T-helper 2 cell treated with Interferon-gamma antibody and Interleukin-4, amounts not matched to agents 100 ng/mL and 5 ng/mL, for 36 hours (primary cell): ENCODE results near the gene DGKZ. TPM values are rescaled to one million over a fixed set of nuclear protein-coding genes. Genes with fewer than 3 reads are reported as not detected.

Experiments
- intact Hi-C: fragments of 100-400 bp; cut with micrococcal nuclease; formaldehyde crosslinking; loops from one replicate; pipeline ENCODE4 v1.15.1; 2023
- total RNA-seq: library from RNA; stranded (reverse); gene quantifications from 2 replicates; pipeline ENCODE4 v1.2.3, GENCODE V29; 2022

Gene DGKZ, protein sequence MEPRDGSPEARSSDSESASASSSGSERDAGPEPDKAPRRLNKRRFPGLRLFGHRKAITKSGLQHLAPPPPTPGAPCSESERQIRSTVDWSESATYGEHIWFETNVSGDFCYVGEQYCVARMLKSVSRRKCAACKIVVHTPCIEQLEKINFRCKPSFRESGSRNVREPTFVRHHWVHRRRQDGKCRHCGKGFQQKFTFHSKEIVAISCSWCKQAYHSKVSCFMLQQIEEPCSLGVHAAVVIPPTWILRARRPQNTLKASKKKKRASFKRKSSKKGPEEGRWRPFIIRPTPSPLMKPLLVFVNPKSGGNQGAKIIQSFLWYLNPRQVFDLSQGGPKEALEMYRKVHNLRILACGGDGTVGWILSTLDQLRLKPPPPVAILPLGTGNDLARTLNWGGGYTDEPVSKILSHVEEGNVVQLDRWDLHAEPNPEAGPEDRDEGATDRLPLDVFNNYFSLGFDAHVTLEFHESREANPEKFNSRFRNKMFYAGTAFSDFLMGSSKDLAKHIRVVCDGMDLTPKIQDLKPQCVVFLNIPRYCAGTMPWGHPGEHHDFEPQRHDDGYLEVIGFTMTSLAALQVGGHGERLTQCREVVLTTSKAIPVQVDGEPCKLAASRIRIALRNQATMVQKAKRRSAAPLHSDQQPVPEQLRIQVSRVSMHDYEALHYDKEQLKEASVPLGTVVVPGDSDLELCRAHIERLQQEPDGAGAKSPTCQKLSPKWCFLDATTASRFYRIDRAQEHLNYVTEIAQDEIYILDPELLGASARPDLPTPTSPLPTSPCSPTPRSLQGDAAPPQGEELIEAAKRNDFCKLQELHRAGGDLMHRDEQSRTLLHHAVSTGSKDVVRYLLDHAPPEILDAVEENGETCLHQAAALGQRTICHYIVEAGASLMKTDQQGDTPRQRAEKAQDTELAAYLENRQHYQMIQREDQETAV
- 149 and 152 TPM in 2 replicates for total RNA-seq

DNA sequence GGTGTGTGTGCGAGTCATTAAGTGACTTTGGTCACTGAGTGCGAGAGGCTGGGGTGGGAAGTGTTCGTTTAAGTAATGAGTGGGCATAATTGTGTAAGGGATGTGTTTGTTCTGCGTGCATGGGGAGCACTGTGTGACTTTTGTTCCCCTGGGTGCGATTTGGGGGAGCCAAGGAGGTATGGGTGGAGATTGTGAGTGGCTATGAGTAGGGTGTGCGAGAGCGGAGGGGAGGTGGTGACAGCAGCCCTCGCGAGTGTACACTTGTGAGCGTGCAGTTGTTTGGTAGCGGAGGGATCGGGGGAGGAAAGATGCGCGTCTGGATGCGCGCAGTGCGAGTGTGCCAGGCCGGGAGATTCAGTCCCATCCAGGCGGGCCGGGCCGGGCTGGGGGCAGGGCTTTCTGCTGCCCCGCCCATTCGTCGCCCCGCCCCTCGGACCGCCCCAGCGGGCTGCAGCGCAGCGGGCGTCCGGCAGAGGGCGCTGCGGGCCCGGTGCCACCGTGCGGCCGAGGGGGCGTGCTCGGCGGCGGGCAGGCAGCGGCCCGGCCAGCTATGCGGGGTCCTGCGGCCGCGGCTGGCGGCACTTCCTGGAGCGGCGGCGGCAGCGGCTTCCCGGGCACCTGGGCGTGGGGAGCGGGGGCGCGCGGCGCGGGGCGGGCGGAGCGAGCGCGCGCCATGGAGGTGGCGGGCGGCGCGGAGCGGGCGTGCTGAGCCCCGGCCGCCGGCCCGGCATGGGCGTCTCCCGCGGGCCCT, at the start of gene DGKZ:
TSS of gene DGKZ (plus strand) at position 578 of the 751 bp plus-strand sequence. CDS start 197 bp downstream, outside the sequence.
- intact Hi-C loops: loop anchor here (1.0 to 5.0 kb wide), 6 partner anchors 14 to 428 kb away; partner anchors contain the start of genes ARHGAP1 and ZNF408

DNA sequence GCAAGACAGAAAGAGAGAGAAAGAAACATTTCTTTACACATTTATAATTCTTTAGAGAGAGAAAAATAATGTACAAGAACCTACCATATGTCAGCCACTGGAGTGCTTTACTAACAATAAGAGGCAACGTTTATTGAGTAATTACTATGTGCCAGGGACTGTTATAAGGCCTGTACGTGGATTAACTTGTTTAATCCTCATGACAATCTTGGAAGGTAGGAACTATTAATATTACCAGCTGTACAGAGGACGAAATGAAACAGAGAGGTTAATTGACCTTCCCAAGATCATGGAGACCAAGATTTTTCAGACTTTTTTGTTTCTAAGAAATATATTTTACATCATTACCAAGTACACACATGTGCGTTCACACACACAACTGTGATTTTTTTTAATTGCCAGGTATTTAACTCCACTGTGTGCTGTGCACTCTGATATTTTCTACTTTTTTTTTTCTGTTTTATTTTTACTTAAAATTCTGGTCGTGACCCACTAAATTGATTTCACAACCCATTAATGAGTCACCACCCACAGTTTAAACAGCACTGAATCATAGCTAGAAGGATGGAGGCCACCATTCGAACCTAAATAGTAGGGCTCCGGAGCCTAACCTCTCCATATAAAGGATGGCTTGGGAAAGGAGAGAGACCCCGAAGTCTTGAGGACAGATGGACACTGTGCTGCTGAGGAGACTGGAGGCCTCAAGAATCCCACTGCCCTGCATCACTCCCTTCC, 48.4 kb upstream of the DGKZ start:
- intact Hi-C loops: no loop called here

DNA sequence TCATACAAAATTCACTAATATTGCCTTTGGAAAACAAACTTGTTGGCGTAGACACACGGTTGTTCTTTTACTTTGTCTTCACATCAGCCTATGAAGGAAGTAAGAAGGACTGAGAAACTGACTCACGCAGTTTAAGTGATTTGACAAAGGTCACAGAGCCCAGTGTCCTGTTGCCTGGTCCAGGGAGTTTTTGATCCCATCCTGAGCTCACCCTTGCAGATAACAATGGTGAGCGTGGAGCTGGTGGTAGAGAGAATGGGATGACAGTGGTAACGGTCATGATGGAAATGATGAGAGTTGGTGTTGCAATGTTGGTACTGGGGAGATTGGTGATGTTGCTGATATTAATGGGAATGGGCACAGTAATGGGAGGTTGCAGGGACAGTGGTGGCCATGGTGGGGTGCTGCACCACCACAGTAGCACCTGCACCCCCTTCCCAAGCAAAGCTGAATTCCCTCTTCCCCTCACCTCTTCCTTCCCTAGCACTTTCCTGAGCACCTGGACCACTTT, 47.8 kb upstream of the DGKZ start:
- intact Hi-C loops: no loop called here

DNA sequence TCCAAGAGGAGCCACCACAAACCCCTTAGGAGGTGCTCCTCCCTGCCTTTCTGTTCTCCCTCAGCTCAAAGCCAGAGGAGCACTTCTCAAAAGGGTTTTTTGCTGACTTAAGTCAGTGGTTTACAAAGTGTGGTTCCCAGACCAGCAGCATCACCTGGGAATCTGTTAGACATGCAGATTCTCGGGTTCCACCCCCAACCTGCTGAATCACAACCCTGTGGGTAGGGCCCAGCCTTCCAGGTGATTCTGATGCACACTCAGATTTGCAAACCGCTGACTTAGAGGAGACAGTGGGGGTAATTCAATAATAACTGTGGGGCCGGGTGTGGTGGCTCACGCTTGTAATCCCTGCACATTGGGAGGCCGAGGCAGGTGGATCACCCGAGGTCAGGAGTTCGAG, 47.0 kb upstream of the DGKZ start:
- intact Hi-C loops: loop anchor here (10.0 kb wide), 1 partner anchor 335 kb away; no protein-coding TSS in a partner anchor

DNA sequence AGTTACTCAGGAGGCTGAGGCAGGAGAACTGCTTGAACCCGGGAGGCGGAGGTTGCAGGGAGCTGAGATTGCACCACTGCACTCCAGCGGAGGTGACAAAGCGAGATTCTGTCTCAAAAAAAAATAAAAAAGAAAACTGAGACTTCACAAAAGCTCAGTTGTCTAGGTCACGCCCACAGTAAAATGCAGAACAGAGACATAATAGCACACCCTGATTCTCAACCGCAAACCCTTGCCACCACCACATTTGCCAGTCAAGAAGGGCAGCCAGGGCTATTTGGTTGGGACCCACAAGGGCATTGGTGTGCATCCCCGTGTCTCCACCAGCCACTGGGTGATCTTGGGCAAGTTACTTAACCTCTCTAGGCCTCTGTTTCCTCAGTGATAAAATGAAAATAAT, 44.4 kb upstream of the DGKZ start:
- intact Hi-C loops: loop anchor here (10.0 kb wide), 1 partner anchor 338 kb away; no protein-coding TSS in a partner anchor

DNA sequence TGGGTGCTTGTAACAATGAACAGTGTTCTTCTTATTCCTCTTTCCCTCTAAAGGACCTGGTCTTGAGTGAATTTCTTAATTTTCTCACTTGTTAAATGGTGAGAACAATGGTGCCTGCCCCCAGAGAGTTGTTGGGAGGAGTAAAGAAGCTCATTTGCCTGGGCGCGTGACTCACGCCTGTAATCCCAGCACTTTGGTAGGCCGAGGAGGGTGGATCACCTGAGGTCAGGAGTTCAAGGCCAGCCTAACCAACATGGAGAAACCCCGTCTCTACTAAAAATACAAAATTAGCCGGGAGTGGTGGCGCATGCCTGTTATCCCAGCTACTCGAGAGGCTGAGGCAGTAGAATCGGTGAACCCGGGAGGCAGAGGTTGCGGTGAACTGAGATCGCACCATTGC, 43.2 kb upstream of the DGKZ start:
- intact Hi-C loops: loop anchor here (10.0 kb wide), 1 partner anchor 339 kb away; no protein-coding TSS in a partner anchor

DNA sequence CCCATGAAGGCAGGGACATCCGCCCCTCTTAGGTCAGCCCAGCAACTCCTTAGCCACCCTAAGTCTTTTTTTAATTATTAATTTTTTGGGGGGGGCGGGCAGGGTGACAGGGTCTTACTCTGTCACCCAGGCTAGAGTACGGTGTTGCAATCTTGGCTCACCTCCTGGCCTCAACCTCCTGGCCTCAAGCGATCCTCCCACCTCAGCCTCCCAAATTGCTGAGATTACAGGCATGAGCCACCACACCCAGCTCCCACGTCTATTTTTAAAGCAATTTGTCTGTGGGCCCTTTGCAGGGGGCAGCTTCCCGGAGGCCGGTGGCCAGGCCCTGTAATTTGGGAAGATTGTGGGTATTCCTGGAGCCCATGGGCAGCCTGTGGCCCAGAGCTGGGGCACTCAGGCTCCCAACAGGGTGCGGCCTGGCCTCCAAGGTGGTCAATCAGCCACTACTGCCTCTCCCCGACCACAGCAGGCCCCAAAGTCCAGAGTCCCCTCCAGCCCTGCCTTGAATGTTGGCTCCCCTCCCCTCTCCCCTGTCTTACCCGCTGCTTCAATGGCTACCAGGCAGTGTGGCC, 42.6 kb upstream of the DGKZ start:
- intact Hi-C loops: loop anchor here (10.0 kb wide), 1 partner anchor 340 kb away; no protein-coding TSS in a partner anchor

DNA sequence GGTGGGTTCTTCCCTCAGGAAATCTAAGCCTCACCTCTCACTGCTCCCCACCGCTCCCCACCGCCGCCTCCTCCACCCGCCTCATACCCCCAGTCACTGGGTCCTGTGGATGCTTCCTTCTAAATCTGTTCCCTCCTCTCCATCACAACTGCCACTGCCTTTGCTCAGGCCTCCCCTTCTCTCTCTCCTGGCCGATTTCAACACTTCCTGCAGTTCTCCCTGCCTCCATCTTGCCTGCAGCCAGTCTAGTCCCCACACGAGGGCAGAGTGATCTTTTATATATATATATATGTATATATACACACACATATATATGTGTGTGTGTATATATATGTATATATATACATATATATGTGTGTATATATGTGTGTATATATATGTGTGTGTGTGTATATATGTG, 42.0 kb upstream of the DGKZ start:
- intact Hi-C loops: loop anchor here (10.0 kb wide), 1 partner anchor 340 kb away; no protein-coding TSS in a partner anchor

DNA sequence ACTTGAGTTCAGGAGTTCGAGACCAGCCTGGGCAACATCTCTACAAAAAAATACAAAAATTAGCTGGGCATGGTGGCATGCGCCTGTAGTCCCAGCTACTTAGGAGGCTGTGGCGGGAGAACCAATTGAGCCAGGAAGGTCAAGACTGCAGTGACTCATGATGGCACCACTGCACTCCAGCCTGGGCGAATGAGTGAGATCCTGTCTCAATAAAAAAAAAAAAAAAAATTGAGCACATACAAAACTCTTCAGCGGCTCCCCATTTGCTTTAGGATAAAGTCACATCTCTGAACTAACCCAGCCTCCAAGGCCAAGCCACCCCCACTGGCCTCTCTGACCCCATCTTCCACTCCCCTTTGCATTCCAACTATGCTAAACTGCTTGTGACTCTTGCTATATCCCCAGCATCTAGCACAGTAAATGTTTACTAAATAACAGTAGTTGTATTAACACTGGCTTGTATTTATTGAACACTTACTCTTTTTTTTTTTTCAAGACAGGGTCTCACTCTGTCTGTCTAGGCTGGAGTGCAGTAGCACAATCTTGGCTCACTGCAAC, 40.9 kb upstream of the DGKZ start:
- intact Hi-C loops: loop anchor here (10.0 kb wide), 1 partner anchor 342 kb away; no protein-coding TSS in a partner anchor

DNA sequence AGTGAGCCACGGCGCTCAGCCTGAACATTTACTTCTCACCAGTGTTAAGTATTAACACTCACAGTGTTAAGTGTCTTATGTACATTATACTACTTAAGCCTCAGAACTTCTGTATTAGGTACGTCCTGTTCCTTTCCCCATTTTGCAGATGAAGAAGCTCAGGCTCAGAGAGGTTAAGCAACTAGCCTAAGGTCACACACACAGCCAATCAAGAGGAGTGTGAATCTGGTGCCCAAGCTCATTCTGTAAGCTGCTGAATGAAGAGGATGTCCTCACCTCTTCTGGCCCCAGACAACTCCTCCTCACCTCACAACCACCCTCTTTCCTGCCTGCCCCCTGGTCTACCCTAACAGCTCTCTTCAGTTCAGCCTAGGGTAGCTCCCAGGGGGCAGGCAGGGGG, 39.9 kb upstream of the DGKZ start:
- intact Hi-C loops: loop anchor here (10.0 kb wide), 1 partner anchor 343 kb away; no protein-coding TSS in a partner anchor

DNA sequence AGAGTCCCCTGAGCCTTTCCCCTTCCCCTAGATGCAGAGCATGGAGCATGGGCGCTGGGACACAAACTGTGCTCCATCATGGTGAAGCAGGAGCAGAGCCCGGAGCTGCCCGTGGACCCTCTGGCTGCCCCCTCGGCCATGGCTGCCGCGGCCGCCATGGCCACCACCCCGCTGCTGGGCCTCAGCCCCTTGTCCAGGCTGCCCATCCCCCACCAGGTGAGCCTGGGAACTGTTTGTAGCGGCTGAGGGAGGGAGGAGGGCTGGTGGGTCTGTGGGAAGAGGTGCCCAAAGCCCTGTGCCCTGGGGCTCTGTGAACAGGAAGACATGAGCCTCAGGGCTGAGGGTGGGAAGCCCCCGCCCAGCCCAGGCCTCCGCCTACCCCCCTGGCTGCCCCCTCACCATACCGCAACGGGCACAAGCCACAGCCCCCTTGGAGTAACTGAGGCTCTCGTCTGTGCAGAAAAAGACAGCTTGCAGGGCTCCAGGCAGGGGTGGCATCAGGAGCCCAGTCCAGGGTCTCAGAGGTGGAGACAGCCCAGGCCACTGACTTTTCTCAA, 39.4 kb upstream of the DGKZ start:
- intact Hi-C loops: loop anchor here (1.0 to 10.0 kb wide), 2 partner anchors 69 to 343 kb away; no protein-coding TSS in a partner anchor

DNA sequence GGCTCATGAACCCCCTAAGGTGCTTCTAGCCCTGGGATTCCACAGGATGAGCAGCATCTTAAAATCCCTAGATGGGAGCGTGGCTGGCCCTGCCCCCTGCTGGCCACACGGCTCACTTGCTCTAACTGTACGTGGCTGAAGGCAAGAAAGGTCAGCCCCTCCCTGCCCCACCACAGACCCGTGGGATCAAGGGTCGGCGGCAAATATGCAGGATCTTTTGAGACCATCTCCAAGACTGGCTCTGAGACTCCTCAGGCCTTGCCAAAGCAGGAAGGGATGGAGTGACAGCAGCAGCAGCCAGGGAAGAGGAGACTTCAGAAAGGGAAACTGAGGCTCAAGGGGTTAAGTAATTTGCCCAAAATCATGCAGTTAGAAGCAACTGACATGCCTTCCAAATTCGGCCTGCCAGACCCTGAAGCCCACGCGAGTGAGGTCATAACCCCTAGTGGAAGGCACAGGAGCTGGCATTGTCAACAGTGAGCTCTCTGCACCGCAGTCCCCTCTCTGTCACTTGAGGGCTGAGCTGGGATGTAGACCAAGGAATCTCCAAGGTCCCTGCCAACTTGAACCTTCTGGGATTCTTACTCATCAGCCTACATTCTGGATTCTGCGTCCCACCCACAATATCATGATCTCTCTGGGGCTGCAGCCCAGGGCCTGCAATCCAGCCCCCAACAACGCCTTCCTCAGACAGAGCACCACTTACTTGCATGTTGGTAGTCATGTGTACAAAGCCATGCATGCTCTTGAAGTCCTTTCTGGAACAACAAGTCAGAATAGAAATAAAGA, 38.4 kb upstream of the DGKZ start:
- intact Hi-C loops: loop anchor here (1.0 to 10.0 kb wide), 2 partner anchors 70 to 344 kb away; no protein-coding TSS in a partner anchor

DNA sequence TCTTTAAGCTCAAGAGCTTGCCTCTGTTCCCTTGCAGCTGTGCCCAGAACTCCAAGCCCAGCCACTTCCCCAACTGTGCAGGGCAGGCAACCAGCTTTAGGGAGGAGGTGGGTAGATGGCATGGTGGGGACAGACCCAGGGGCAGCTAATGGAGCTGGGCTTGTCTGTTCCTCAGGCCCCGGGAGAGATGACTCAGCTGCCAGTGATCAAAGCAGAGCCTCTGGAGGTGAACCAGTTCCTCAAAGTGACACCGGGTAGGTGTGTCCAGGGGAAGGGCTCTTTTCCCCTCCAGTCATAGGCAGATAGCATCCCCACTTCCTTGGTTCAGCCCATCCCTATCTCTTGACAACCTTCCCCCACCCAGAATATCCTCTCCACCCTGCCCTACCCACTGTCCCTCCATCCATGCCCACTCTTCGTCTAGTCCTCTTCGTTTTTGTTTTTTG, 37.4 kb upstream of the DGKZ start:
- intact Hi-C loops: loop anchor here (10.0 kb wide), 1 partner anchor 345 kb away; no protein-coding TSS in a partner anchor

DNA sequence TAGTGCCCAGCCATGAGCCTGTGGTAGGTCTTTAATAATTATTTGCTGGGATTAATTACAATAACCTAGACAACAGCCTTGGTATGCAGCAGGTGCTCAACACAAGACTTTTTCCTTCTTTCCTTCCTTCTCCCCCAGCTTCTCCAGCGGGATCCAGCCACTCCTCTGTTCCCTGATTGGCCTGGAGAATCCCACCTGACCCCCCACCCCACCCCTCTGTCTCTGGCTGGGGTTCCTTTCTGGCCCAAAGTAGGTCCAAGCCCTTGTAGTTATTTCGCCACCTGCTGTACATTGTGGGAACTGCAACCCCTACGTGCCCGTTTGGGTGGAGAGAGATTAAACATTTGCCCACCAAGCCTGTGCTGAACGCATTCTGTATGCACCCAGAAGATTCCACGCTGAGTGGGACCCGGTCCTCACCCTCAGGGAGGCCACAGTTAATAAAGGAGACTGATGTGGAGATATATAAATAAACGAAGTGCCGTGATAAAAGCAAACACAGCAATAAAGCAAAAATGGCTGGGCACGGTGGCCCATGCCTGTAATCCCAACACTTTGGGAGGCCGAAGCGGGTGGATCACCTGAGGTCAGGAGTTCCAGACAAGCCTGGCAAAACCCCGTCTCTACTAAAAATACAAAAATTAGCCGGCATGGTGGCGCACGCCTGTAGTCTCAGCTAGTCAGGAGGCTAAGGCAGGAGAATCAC, 32.1 kb upstream of the DGKZ start:
- intact Hi-C loops: no loop called here

DNA sequence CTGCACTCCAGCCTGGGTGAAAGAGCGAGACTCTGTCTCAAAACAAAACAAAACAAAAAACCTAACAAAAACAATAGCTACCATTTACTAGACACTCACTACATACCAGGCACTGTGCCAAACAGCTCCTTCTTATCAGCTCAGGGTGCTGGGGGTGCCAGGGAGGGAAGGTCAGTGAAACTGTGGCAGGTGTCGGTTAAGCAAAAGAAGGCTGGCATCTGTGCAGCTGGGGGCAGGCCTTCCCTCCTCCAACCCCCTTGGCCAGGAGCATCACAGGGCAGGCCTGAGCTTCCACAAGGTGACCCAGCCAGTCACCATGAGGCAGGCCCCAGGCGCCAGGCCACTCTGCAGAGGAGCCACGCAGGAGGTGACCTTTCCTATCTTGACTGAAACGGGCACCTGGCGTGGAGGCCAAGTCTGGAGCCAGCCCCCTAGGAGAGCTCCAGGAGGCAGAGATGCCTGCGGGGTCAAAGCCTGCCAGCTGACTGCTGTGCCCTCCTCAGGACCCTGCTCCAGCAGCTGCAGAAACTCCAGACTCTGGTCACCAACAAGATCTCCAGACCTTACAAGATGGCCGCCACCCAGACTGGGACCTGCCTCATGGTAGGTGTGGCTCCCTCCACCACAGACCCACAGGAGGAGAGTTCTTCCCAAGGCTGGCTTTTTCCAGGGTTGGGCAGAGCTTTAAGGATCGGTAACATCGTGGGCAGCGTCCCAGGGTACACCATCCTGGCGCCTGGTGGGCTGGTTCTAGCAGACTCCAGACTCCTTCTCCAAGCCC, 31.3 kb upstream of the DGKZ start:
- intact Hi-C loops: loop anchor here (2.0 kb wide), 1 partner anchor 15 kb away; no protein-coding TSS in a partner anchor

DNA sequence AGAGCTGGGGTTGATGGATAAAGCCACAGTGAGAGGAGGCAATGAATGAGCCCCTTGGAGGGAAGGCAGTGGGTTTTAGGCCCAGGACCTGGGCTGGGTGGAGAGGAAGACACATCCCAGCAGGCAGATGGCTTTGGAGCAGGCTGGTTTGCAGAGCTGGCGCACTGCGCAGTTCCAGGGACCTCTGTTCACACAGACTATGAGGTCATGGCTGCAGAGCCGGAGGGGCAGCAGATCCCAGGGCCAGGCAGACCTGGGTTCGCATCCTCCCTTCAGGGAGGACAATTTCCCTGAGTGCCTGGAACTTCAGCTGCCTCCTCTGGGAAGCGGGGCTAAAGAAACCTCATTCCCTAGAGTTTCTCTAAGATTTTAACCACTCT, 28.2 kb upstream of the DGKZ start:
- intact Hi-C loops: no loop called here
